IPS-18c (cell line): Measurements from ENCODE around the gene SARS2.
"Not testable (repeated sequence)": the region's sequence is repeated elsewhere in the genome, so short reads cannot be mapped to it uniquely, and the experiment has no call there.

Source experiments
- H3K4me3 ChIP-seq: 2 replicates; pipeline ENCODE4 v1.7.0; 2013; ENCODE audit warnings: low read depth, mild to moderate bottlenecking, low read length, moderate library complexity; ENCODE audit not compliant: insufficient read depth
- H3K9me3 ChIP-seq: one replicate; pipeline ENCODE4 v1.6.1; 2013; ENCODE audit warnings: mild to moderate bottlenecking, low read length, moderate library complexity; ENCODE audit not compliant: control insufficient read depth, insufficient read depth

SARS2 gene

GRCh38 chr19:38952395-38953165, 22.0 kb upstream of the SARS2 start:
- Histone ChIP-seq H3K9me3 (no peaks in the 10 kb centered on the region), H3K4me3 (no peak overlapping the region)

DNA sequence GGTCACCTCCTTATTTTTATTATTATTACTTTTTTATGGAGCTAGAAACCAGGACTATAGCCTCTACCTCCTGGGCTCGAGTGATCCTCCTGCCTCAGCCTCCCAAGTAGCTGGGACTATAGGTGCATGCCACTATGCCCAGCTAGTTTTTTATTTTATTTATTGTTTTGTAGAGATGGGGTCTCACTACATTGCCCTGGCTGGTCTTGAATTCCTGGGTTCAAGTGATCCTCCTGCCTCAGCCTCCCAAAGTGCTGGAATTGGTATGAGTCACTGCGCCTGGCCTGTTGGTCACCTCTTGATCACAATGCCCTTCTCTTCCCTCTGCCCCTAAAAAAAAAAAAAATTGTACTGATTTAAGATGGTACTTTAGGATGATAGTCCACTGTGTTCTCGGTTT, 20.6 kb upstream of the SARS2 start:
- Histone ChIP-seq H3K4me3 (no peak overlapping the region), H3K9me3 (no peaks in the 10 kb centered on the region)

DNA sequence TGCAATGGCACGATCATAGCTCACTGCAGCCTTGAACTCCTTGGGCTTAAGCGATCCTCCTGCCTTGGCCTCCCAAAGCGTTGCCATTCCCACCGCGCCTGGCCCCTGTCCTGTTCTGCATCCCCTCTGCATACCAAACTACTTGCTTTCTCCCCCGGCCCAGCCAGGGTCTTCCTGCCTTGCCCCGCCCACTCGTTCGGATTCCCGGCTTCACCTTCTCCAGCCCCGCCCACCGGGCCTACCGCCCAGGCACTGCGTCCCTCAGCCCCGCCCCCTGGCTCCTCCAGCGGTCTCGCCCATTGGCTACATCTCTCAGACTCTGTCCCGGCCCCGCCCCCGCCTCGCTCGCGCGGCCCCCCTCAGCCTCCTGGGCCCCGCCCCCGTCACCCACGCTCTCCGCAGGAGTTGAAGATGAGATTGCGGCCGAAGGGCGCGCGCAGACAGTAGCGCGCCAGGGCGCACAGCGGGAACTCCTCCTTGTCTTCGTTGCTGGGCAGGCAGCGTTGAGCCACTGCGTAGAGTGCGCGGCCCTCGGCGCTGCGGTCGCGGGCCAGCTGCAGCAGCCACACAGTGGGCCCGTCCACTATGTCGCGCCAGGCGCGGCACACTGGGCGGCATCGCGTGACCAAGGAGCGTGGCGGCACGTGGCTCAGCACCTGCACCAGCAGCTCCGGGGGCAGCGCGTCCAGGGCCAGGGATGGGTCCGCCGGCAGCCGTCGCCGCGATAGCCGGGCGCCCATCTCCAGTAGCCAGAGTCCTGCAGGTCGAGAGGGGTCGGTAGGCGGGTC, 19.2 kb upstream of the SARS2 start:
- Histone ChIP-seq H3K9me3 (no peaks in the 10 kb centered on the region), H3K4me3 (peak overlapping the region; percentile 56)

GRCh38 chr19:38946229-38947010, 15.9 kb upstream of the SARS2 start:
- no peaks in the 10 kb centered on the region for H3K9me3 ChIP-seq
- H3K4me3 ChIP-seq: no peak overlapping the region

- no peak overlapping the region for H3K4me3 ChIP-seq
- H3K9me3 ChIP-seq: no peaks in the 10 kb centered on the region
Measured at GRCh38 chr19:38945562-38946228, 15.1 kb upstream of the SARS2 start.

GRCh38 chr19:38944981-38945506, 14.5 kb upstream of the SARS2 start:
- Histone ChIP-seq H3K4me3 (no peak overlapping the region), H3K9me3 (no peaks in the 10 kb centered on the region)

- Histone ChIP-seq H3K4me3 (no peak overlapping the region), H3K9me3 (no peaks in the 10 kb centered on the region)
Measured at GRCh38 chr19:38942471-38943181, 12.1 kb upstream of the SARS2 start.

DNA sequence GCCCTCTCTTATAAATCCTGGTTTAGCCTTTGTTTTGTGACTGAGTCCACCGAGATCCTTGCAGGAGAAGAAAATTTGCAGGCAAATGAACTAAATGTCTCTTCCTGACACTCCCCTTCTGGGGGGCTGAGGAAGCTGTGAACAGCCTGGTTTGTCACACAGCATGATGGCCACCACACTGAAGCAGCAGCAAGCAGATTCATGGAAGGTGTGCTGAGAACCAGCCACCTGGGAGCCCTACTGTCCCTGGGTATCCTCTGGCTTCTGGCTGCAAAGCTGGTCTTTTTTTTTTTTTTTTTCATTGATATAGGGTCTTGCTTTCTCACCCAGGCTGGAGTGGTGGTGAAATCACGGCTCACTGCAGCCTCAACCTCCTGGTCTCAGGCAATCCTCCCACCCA, 11.4 kb upstream of the SARS2 start:
- H3K9me3 ChIP-seq: no peaks in the 10 kb centered on the region
- no peak overlapping the region for H3K4me3 ChIP-seq

GRCh38 chr19:38941466-38941865, 10.9 kb upstream of the SARS2 start:
- not testable (repeated sequence) for H3K9me3 ChIP-seq

DNA sequence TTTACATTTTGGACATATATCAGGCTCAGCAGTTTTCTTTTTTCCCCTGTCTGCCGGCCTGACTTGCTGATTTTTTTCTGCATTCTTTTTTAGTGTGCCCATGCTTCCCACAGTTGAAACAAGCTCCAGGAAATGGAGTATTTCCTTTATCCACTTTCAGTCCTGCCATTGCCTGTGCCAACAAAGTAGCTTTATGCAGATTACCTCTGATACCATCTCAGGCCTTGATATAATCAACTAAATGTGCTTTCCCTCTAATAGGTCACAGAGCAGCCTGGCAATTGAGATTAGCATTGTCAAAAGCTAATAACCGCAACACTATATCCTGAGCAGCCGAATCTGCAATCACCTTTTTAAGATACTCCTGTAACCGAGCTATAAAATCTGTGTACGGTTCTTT, 9.4 kb upstream of the SARS2 start:
- no peak overlapping the region for H3K4me3 ChIP-seq
- H3K9me3 ChIP-seq: no peaks in the 10 kb centered on the region

More at GRCh38 chr19:38941466-38941865, 10.9 kb upstream of the SARS2 start:
- H3K4me3 ChIP-seq: not testable (repeated sequence)

DNA sequence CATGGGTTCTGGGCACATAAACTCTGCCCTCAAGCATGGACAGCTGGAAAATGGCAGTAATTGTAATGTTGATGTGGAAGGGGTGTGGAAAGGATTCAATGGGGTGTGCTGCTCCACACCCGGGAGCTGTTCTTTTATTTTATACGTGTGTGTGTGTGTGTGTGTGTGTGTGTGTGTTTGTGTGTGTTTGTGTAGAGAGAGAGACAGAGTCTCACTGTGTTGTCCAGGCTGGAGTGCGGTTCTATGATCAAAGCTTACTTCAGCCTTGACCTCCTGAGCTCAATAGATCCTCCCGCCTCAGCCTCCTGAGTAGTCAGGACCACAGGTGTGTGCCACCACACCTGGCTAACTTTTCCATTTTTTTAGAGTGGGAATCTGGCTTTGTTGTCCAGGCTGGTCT, 3.0 kb upstream of the SARS2 start:
- Histone ChIP-seq H3K4me3 (peak overlapping the region; percentile 24; the same call in 1 of the 2 replicates), H3K9me3 (peaks cover 3% of the 10 kb centered on the region)

DNA sequence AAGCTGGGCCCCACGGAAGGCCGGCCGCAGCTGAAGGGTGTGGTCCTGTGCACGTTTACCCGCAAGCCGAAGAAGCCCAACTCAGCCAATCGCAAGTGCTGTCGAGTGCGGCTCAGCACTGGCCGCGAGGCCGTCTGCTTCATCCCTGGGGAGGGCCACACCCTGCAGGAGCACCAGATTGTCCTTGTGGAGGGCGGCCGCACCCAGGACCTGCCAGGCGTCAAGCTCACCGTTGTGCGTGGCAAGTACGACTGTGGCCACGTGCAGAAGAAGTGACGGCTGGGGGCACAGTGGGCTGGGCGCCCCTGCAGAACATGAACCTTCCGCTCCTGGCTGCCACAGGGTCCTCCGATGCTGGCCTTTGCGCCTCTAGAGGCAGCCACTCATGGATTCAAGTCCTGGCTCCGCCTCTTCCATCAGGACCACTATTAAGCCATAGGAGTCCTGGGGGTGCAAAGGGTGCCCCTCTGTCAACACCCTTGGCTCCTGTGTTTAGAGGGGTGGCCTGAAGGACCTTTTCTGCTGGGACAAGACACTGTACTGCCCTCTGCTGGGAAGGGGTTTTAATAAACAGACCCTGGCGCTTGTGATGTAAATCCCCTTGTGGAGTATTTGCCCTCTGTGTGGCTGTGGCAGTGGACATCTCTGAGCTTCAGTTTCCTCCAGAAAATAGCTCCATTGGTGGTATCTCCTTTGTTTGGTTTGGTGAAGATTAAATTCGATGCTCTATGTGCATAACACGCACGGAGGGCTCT, 2.0 kb upstream of the SARS2 start:
- H3K4me3 ChIP-seq: no peak overlapping the region

DNA sequence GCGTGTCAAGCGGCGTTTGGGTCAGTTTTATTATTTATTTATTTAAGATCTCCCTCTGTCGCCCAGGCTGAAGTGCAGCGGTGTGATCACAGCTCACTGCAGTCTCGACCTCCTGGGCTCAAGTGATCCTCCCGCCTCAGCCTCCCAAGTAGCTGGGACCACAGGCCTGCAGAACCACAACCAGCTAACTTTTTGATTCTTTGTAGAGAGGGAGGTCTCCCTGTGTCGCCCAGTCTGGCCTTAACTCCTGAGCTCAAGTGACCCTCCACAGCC, 894 bp upstream of the SARS2 start:
- peak overlapping the region; percentile 96 for H3K4me3 ChIP-seq
- H3K9me3 ChIP-seq: peaks cover 3% of the 10 kb centered on the region

More for the DNA sequence above, 2.0 kb upstream of the SARS2 start:
- H3K9me3 ChIP-seq: peaks cover 3% of the 10 kb centered on the region

GRCh38 chr19:38930776-38931520, 385 bp upstream of the SARS2 start, which contains the start of gene MRPS12:
Gene MRPS12 (plus strand): TSS chr19:38930944. CDS start chr19:38931295, 351 bp downstream.
- peak within 1 kb of the TSS; percentile 96 for H3K4me3 ChIP-seq

GRCh38 chr19:38928391-38929001, 2.1 kb downstream of the SARS2 start:
- no peak overlapping the region for H3K4me3 ChIP-seq
- peaks cover 2% of the 10 kb centered on the region for H3K9me3 ChIP-seq

More at GRCh38 chr19:38930776-38931520, 385 bp upstream of the SARS2 start, which contains the start of gene MRPS12:
- peaks cover 3% of the 10 kb centered on the region for H3K9me3 ChIP-seq
